Raji (cell line): ENCODE data around the gene CATSPERE.

ENCODE experiments used
- POLR2A ChIP-seq: IDR thresholded peaks from 2 replicates; pipeline ENCODE4 v1.6.1; 2011; ENCODE audit warnings: low read depth, low read length, control low read depth; ENCODE audit not compliant: insufficient read depth

Gene CATSPERE

GRCh38 chr1:244662599-244662998 is 201.5 kb downstream of the CATSPERE start:
- no peak for TF ChIP-seq POLR2A

GRCh38 chr1:244664353-244664752 is 203.3 kb downstream of the CATSPERE start:
- no peak for TF ChIP-seq POLR2A

- no peak for TF ChIP-seq POLR2A
Observed at GRCh38 chr1:244665771-244666217, 204.7 kb downstream of the CATSPERE start.

- TF ChIP-seq POLR2A: no peak
Observed at GRCh38 chr1:244667797-244668196, 206.7 kb downstream of the CATSPERE start.

- TF ChIP-seq POLR2A: no peak
Observed at GRCh38 chr1:244672946-244673682, 212.0 kb downstream of the CATSPERE start.

GRCh38 chr1:244674446-244674845 is 213.4 kb downstream of the CATSPERE start:
- no peak for TF ChIP-seq POLR2A

GRCh38 chr1:244675167-244675566 is 214.1 kb downstream of the CATSPERE start:
- no peak for TF ChIP-seq POLR2A

GRCh38 chr1:244678697-244679096 is 217.6 kb downstream of the CATSPERE start:
- no peak for TF ChIP-seq POLR2A

- no peak for TF ChIP-seq POLR2A
Observed at GRCh38 chr1:244680667-244681066, 219.6 kb downstream of the CATSPERE start.
